DMS79 (cell line): ENCODE data around the gene JCAD.
"Not testable (repeated sequence)": the region's sequence is repeated elsewhere in the genome, so short reads cannot be mapped to it uniquely, and the experiment has no call there.

Experiments used
- DNase-seq: peaks from one replicate; lab custom pipeline; 2025; lab: John Stamatoyannopoulos, UW

JCAD gene

GRCh38 chr10:30026578-30026977 lies 32.8 kb downstream of the JCAD start:
- no peak for DNase-seq

GRCh38 chr10:30026080-30026479 lies 33.3 kb downstream of the JCAD start:
- DNase-seq, result no peak

- DNase-seq, result not testable (repeated sequence)
These were observed 34.0 kb downstream of the JCAD start for GRCh38 chr10:30025428-30025827.

- no peak for DNase-seq
These were observed 36.8 kb downstream of the JCAD start for GRCh38 chr10:30022590-30022989.

GRCh38 chr10:30019468-30019867 lies 39.9 kb downstream of the JCAD start:
- DNase-seq, result no peak

- DNase-seq, result no peak
These were observed 40.9 kb downstream of the JCAD start for GRCh38 chr10:30018496-30018895.

GRCh38 chr10:30017966-30018365 lies 41.4 kb downstream of the JCAD start:
- DNase-seq, result no peak

- DNase-seq, result no peak
These were observed 41.8 kb downstream of the JCAD start for GRCh38 chr10:30017556-30017955.

GRCh38 chr10:30014511-30014910 lies 44.9 kb downstream of the JCAD start:
- no peak for DNase-seq

- DNase-seq, result no peak
These were observed 45.6 kb downstream of the JCAD start for GRCh38 chr10:30013757-30014156.

GRCh38 chr10:30011956-30012647 lies 47.3 kb downstream of the JCAD start:
- DNase-seq, result no peak

- DNase-seq, result no peak
These were observed 48.0 kb downstream of the JCAD start for GRCh38 chr10:30011396-30011795.

GRCh38 chr10:30007406-30007805 lies 52.0 kb downstream of the JCAD start:
- no peak for DNase-seq

GRCh38 chr10:30006410-30006809 lies 53.0 kb downstream of the JCAD start:
- no peak for DNase-seq

GRCh38 chr10:30005116-30005515 lies 54.3 kb downstream of the JCAD start:
- DNase-seq, result not testable (repeated sequence)

GRCh38 chr10:30002426-30003266 lies 56.7 kb downstream of the JCAD start:
- no peak for DNase-seq

GRCh38 chr10:30000802-30001571 lies 58.4 kb downstream of the JCAD start:
- no peak for DNase-seq

- no peak for DNase-seq
These were observed 61.1 kb downstream of the JCAD start for GRCh38 chr10:29998142-29998808.

GRCh38 chr10:29994811-29995210 lies 64.6 kb downstream of the JCAD start:
- DNase-seq, result no peak

GRCh38 chr10:29993319-29993915 lies 66.0 kb downstream of the JCAD start:
- no peak for DNase-seq

GRCh38 chr10:29992914-29993313 lies 66.5 kb downstream of the JCAD start:
- DNase-seq, result no peak

GRCh38 chr10:29991382-29991781 lies 68.0 kb downstream of the JCAD start:
- DNase-seq, result no peak
